Left ventricle myocardium superior (tissue), 1 donor: ENCODE results near the gene FAM3B. TPM values are rescaled to one million over a fixed set of nuclear protein-coding genes. Genes with fewer than 3 reads are reported as not detected.

ENCODE experiments used
- ATAC-seq: fragments of 200-7000 bp; cut with Tn5 transposase; one replicate; pipeline ENCODE4 v1.9.1; 2020; ENCODE audit warnings: mild to moderate bottlenecking, moderate library complexity
- DNase-seq: peaks from one replicate; pipeline ENCODE4 v3.0.0-alpha.2; 2020
- intact Hi-C: fragments of 100-400 bp; cut with micrococcal nuclease; formaldehyde crosslinking; loops from one replicate; pipeline ENCODE4 v1.11.0; 2022
- total RNA-seq: library from RNA; stranded (reverse); fragmentation: NEBNext Ultra II Directional; extraction: Animal tissue kit (Norgen Biotek cat#: 25700); gene quantifications from one replicate; pipeline ENCODE4 v1.2.1, GENCODE V29; 2021
- donor health status: DM: no; HTN: yes; CAD: no; lungs with severe emphysema.

The FAM3B gene
- total RNA-seq, 1 donor from 2014 or later = not detected

DNA sequence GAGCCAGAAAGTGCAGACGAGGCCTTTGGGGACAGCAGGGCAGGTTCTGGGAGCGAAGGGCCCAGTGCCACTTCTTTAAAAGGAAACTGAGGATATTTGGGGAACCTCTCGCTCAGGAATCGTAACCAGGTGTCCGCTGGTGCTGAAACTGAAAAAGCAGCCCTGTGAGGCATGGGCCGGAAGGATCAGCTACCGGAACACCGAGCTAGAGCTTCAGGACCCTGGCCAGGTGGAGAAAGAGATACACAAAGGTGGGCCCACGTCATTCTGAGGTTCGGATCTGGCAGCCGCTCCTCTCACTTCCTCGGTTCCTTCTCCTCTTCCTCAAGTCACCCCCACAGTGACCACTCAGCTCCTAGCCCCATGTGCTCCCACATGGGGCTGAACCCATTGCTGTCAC is 63.3 kb downstream of the FAM3B start:
- intact Hi-C loops = no loop called here
- ATAC-seq = no peak
- DNase-seq = no peak

DNA sequence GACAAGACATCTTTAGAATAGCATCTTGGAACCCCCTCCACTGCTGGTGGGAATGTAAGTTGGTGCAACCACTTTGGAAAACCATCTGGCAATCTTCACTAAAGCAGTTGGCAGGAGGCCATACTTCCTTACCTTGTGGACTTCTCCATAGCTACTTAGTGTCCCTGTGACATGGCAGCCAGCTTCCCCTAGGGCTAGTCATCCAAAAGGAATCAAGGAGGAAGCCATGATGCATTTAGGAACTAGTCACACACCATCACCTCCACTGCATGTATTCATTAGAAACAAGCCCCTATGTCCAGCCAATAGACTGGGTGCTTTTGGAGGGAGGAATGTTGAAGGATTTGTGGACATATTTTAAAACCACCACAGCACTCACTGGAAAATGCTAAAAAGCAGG is 65.1 kb downstream of the FAM3B start:
- DNase-seq = no peak
- intact Hi-C loops = no loop called here
- no peak for ATAC-seq

DNA sequence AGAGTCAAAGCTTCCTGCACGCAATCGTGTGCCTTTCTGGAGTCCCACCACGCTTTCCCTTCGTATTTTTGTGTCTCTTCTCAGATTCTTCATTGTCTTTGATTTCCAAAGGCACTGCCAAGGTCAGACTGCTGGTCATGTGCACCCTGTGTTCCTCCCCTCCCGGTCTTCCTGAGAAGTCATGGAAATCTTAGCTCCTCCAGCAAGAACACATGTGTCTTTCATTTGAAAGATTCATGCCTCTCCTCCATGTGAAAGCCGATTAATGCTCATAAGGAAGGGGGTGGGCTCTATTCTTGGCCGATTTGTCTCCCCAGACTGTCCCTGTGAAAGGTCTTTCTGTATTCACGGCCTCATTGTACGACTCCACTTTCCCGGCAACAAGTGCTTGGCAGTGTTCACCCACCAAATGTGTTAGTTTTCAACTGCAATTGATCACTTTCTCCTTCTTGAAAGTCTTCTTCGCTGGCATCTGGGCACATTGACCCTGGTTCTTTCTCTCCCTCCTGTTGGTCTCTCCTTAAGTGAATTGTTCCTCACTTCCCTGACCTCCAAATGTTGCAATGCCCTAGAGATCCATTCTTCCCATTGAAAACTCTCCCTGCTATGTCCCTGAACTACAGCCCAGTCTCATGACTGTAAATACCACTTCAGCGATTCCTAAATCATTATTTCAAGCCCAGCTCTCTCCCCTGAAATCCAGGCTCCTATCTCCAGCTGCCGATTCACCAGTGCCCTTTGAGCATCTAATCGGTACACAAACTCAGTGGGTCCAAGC is 70.6 kb downstream of the FAM3B start:
- ATAC-seq (peak; percentile 29), DNase-seq (no peak)
- intact Hi-C loops = no loop called here

DNA sequence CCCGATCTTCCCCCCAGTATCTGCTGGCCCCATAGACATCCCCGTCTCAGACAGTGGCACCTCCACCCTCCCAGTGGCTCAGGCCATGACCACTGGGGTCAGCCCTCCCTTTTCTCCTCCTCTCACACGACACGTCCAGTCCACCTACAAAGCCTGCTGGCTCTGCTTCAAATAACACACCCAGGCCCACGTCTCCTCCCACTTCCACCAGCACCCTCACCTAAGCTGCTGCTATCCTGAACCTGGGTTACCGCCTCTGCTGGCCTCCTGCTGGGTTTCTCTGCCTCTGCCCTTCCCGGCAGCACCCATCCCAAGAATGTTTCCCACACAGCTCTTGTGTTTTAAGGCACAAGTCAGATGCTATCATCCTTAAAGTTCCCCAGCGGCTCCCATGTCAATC is 71.2 kb downstream of the FAM3B start:
- no peak for ATAC-seq
- no peak for DNase-seq
- intact Hi-C loops = no loop called here

DNA sequence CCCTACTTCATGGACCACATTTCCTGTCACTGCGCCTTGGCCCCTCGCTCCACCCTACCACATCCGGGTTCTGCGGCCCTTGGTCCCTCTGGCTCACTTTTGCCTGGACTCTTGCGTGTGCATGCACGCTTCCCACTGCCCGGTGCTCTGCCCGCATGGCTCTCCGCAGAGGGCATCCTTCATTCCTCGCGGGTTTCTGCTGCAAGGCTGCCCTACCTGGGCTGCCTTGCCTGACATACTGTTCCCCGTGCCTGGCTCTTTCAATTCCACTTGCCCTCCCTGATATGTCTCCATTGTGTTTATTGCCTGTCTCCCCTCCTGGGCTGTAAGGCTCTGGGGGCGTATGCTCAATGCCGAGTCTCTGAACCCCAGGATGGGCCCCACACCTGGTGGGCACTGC is 71.7 kb downstream of the FAM3B start:
- intact Hi-C loops = no loop called here
- ATAC-seq (no peak), DNase-seq (no peak)

- intact Hi-C loops = no loop called here
- no peak for DNase-seq
- no peak for ATAC-seq
Observed at GRCh38 chr21:41390043-41390639, 73.5 kb downstream of the FAM3B start.

- intact Hi-C loops = no loop called here
- DNase-seq = no peak
- ATAC-seq = no peak
Observed at GRCh38 chr21:41393876-41394465, 77.4 kb downstream of the FAM3B start.

GRCh38 chr21:41396558-41397075 is 80.0 kb downstream of the FAM3B start:
- DNase-seq (peak; percentile 52), ATAC-seq (peak; percentile 81)
- intact Hi-C loops = no loop called here

GRCh38 chr21:41397471-41397891 is 80.9 kb downstream of the FAM3B start:
- peak; percentile 27 for ATAC-seq
- intact Hi-C loops = no loop called here
- DNase-seq = no peak

- no peak for DNase-seq
- intact Hi-C loops = no loop called here
- ATAC-seq = no peak
Observed at GRCh38 chr21:41398251-41398650, 81.7 kb downstream of the FAM3B start.

- intact Hi-C loops = no loop called here
- DNase-seq (no peak), ATAC-seq (no peak)
Observed at GRCh38 chr21:41398831-41399230, 82.2 kb downstream of the FAM3B start.

- DNase-seq (no peak), ATAC-seq (no peak)
- intact Hi-C loops = no loop called here
Observed at GRCh38 chr21:41399246-41399800, 82.7 kb downstream of the FAM3B start.

GRCh38 chr21:41402231-41402630 is 85.6 kb downstream of the FAM3B start:
- intact Hi-C loops = no loop called here
- DNase-seq (no peak), ATAC-seq (no peak)

DNA sequence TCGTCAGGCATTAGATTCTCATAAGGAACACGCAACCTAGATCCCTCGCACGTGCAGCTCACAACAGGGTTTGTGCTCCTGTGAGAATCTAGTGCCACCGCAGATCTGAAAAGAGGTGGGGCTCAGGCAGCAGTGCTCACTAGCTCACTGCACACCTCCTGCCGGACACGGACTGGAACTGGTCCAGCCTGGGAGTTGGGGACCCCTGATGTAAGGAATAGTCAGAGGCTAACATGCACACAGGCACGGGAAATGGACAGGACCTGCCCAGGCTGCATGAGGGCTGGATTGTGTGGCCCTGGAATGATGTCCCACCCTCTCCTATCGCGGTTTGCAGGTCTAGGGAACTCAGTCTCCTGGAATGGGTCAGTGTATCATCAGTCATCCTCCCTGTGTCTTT is 86.2 kb downstream of the FAM3B start:
- DNase-seq (no peak), ATAC-seq (no peak)
- intact Hi-C loops = no loop called here

DNA sequence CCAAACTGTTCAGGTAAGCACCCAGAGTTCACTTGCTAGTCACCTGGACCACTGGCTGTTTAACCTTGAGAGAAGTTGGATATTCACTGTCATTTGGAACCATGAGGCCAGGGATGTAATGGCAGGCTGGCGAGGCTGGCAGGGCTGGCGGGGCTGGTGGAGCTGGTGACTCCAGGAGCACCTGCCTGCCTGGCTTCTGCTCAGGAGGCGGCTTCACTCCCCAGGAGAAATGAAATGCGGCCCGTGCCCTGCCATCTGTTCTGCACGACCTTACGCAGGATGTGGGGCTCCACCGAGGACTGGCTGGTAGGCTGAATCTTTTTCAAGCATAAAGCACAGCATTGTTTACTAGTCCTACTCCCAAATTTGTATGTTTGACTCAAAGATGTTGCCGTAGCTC is 86.7 kb downstream of the FAM3B start:
- ATAC-seq = no peak
- no peak for DNase-seq
- intact Hi-C loops = no loop called here

- ATAC-seq = no peak
- DNase-seq = no peak
- intact Hi-C loops = no loop called here
Observed at GRCh38 chr21:41403966-41404365, 87.4 kb downstream of the FAM3B start.

DNA sequence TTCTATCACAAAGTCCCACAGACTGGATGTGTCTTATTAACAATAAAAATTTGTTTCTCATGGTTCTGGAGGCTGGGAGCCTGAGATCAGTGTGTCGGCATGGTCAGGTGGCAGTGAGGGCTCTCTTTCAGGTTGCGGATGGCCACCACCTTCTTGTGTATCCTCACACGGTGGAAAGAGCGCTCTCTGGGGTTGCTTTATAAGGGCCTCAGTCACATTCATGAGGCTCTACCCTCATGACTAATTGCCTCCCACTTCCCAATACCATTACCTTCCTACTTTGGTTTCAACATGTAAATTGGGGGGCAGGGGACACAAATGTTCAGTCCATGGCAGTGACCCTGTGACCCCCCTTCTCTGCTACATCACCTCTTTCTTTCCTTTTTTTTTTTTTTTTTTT is 88.7 kb downstream of the FAM3B start:
- no peak for ATAC-seq
- intact Hi-C loops = no loop called here
- DNase-seq = no peak

DNA sequence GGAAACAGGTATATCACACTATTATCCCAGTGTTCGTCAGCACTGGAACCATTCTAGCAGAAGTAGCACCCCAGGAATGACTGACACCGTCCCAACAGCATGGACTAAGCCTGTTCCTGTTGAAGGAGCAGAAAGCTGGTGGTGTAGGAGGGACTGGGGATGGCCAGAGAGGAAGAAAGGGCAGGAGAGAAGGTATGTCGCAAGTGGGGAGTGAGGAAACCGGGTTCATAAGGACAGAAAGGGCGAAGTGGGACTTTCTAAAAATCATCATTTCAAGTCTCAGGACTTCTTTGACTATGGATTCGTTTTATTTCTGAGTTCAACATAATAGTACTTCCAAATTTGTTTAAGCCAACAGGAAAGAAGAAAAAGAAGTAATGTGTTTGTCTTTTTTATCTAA is 89.7 kb downstream of the FAM3B start:
- DNase-seq = no peak
- intact Hi-C loops = no loop called here
- ATAC-seq = no peak
